Stomach smooth muscle (tissue), 2 donors: ENCODE measurements around the gene PGM1.

Experiments used
- H3K27ac ChIP-seq: one replicate; pipeline ENCODE4 v1.7.0; 2013; ENCODE audit warnings: mild to moderate bottlenecking, low read length, inconsistent platforms
- H3K27me3 ChIP-seq, 2 donors: one replicate each; pipeline ENCODE4 v1.7.0; 2013; ENCODE audit warnings: low read length in 2 of 2; ENCODE audit not compliant: insufficient read depth in 2 of 2, control insufficient read depth in 1 of 2
- H3K36me3 ChIP-seq, 2 donors: one replicate each; pipeline ENCODE4 v1.7.0; 2013; ENCODE audit warnings: low read length in 2 of 2; ENCODE audit not compliant: control insufficient read depth in 2 of 2, insufficient read depth in 2 of 2
- H3K4me1 ChIP-seq: one replicate; pipeline ENCODE4 v1.7.0; 2013; ENCODE audit warnings: low read length; ENCODE audit not compliant: control insufficient read depth, insufficient read depth
- H3K4me3 ChIP-seq, 2 donors: one replicate each; pipeline ENCODE4 v1.7.0; 2013; ENCODE audit warnings: low read length in 2 of 2
- H3K9ac ChIP-seq, 2 donors: one replicate each; pipeline ENCODE4 v1.7.0; 2013; ENCODE audit warnings: low read length in 2 of 2, mild to moderate bottlenecking in 1 of 2
- H3K9me3 ChIP-seq, 2 donors: one replicate each; pipeline ENCODE4 v1.7.0; 2013; ENCODE audit warnings: low read length in 2 of 2; ENCODE audit not compliant: control insufficient read depth in 2 of 2
- donor health status: healthy.
- donor health status: Pancreatic carcinoma.

The PGM1 gene

GRCh38 chr1:63600248-63600647, 7.0 kb downstream of the PGM1 start:
- Histone ChIP-seq H3K4me3 (no peak overlapping the region), H3K36me3 (no peaks in the 10 kb centered on the region), H3K4me1 (no peaks in the 10 kb centered on the region), H3K9me3 (no peaks in the 10 kb centered on the region), H3K9ac (no peak overlapping the region), H3K27me3 (no peaks in the 10 kb centered on the region), H3K27ac (no peak overlapping the region)

- Histone ChIP-seq H3K27me3 (no peaks in the 10 kb centered on the region), H3K4me1 (no peaks in the 10 kb centered on the region), H3K4me3 (no peak overlapping the region), H3K9me3 (no peaks in the 10 kb centered on the region), H3K36me3 (no peaks in the 10 kb centered on the region), H3K9ac (no peak overlapping the region), H3K27ac (no peak overlapping the region)
Measured at GRCh38 chr1:63601061-63601460, 7.8 kb downstream of the PGM1 start.

- Histone ChIP-seq H3K27me3 (no peaks in the 10 kb centered on the region), H3K36me3 (no peaks in the 10 kb centered on the region), H3K9me3 (no peaks in the 10 kb centered on the region), H3K27ac (no peak overlapping the region), H3K4me3 (no peak overlapping the region), H3K9ac (no peak overlapping the region), H3K4me1 (no peaks in the 10 kb centered on the region)
Measured at GRCh38 chr1:63601463-63601862, 8.3 kb downstream of the PGM1 start.

- Histone ChIP-seq H3K27ac (no peak overlapping the region), H3K9me3 (no peaks in the 10 kb centered on the region), H3K27me3 (no peaks in the 10 kb centered on the region), H3K9ac (no peak overlapping the region), H3K36me3 (no peaks in the 10 kb centered on the region), H3K4me1 (no peaks in the 10 kb centered on the region), H3K4me3 (no peak overlapping the region)
Measured at GRCh38 chr1:63601912-63602311, 8.7 kb downstream of the PGM1 start.

GRCh38 chr1:63602629-63603028, 9.4 kb downstream of the PGM1 start:
- H3K27ac ChIP-seq = no peak overlapping the region
- no peaks in the 10 kb centered on the region for H3K36me3 ChIP-seq
- H3K4me1 ChIP-seq = no peaks in the 10 kb centered on the region
- no peak overlapping the region for H3K9ac ChIP-seq
- no peaks in the 10 kb centered on the region for H3K9me3 ChIP-seq
- H3K27me3 ChIP-seq = no peaks in the 10 kb centered on the region
- no peak overlapping the region for H3K4me3 ChIP-seq

- no peak overlapping the region for H3K27ac ChIP-seq
- no peak overlapping the region for H3K9ac ChIP-seq
Measured at GRCh38 chr1:63603810-63604209, 10.6 kb downstream of the PGM1 start.

GRCh38 chr1:63607322-63607721, 14.1 kb downstream of the PGM1 start:
- Histone ChIP-seq H3K9me3 (no peaks in the 10 kb centered on the region), H3K4me1 (no peaks in the 10 kb centered on the region), H3K27ac (no peak overlapping the region), H3K4me3 (no peak overlapping the region), H3K36me3 (no peaks in the 10 kb centered on the region), H3K9ac (no peak overlapping the region), H3K27me3 (no peaks in the 10 kb centered on the region)

More at GRCh38 chr1:63603810-63604209, 10.6 kb downstream of the PGM1 start:
- Histone ChIP-seq H3K9me3 (no peaks in the 10 kb centered on the region), H3K36me3 (no peaks in the 10 kb centered on the region), H3K4me3 (no peak overlapping the region), H3K4me1 (no peaks in the 10 kb centered on the region), H3K27me3 (no peaks in the 10 kb centered on the region)

GRCh38 chr1:63611231-63611630, 18.0 kb downstream of the PGM1 start:
- no peak overlapping the region for H3K9ac ChIP-seq
- H3K27me3 ChIP-seq = no peaks in the 10 kb centered on the region
- no peak overlapping the region for H3K4me3 ChIP-seq

GRCh38 chr1:63612564-63612963, 19.4 kb downstream of the PGM1 start:
- H3K4me3 ChIP-seq = no peak overlapping the region
- no peaks in the 10 kb centered on the region for H3K4me1 ChIP-seq
- H3K9ac ChIP-seq = no peak overlapping the region
- no peaks in the 10 kb centered on the region for H3K27me3 ChIP-seq
- no peaks in the 10 kb centered on the region for H3K9me3 ChIP-seq
- no peak overlapping the region for H3K27ac ChIP-seq
- H3K36me3 ChIP-seq = no peaks in the 10 kb centered on the region

More at GRCh38 chr1:63611231-63611630, 18.0 kb downstream of the PGM1 start:
- H3K4me1 ChIP-seq = no peaks in the 10 kb centered on the region
- H3K36me3 ChIP-seq = no peaks in the 10 kb centered on the region
- H3K9me3 ChIP-seq = no peaks in the 10 kb centered on the region
- no peak overlapping the region for H3K27ac ChIP-seq

- Histone ChIP-seq H3K9ac (no peak overlapping the region), H3K9me3 (no peaks in the 10 kb centered on the region), H3K36me3 (no peaks in the 10 kb centered on the region), H3K27me3 (no peaks in the 10 kb centered on the region), H3K4me3 (no peak overlapping the region), H3K4me1 (no peaks in the 10 kb centered on the region), H3K27ac (no peak overlapping the region)
Measured at GRCh38 chr1:63612971-63613370, 19.8 kb downstream of the PGM1 start.

GRCh38 chr1:63615768-63616420, 22.7 kb downstream of the PGM1 start:
- H3K4me1 ChIP-seq = no peaks in the 10 kb centered on the region
- H3K4me3 ChIP-seq = no peak overlapping the region
- H3K27ac ChIP-seq = no peak overlapping the region
- H3K27me3 ChIP-seq = no peaks in the 10 kb centered on the region
- H3K36me3 ChIP-seq = no peaks in the 10 kb centered on the region
- H3K9ac ChIP-seq = no peak overlapping the region
- no peaks in the 10 kb centered on the region for H3K9me3 ChIP-seq
